K562 (cell line): ENCODE measurements around the gene OR8D2. TPM values are rescaled to one million over a fixed set of nuclear protein-coding genes. Genes with fewer than 3 reads are reported as not detected.

Source experiments
- BCL6 ChIP-seq: fragments of 250-450 bp; sonication (Bioruptor Pico); IDR thresholded peaks from 2 replicates; pipeline ENCODE4 v1.4.0; 2020
- ELF4 ChIP-seq: fragments of 450-650 bp; formaldehyde crosslinking; IDR thresholded peaks from 2 replicates; pipeline ENCODE4 v1.4.0; 2022; ENCODE audit warnings: missing genetic modification characterization
- GTF2B ChIP-seq: IDR thresholded peaks from 2 replicates; pipeline ENCODE4 v1.6.1; 2011; ENCODE audit not compliant: insufficient read length; ENCODE audit errors: extremely low read depth
- GTF2E2 ChIP-seq: fragments of 200-800 bp; sonication (Bioruptor generic); IDR thresholded peaks from 2 replicates; pipeline ENCODE4 v1.6.1; 2016; ENCODE audit warnings: missing genetic modification characterization, missing compliant biosample characterization
- L3MBTL2 ChIP-seq: fragments of 450-650 bp; IDR thresholded peaks from 2 replicates; pipeline ENCODE4 v1.6.1; 2016; ENCODE audit warnings: mild to moderate bottlenecking, moderate library complexity
- MAFG ChIP-seq: fragments of 450-650 bp; conservative IDR thresholded peaks from 2 replicates; pipeline ENCODE4 v1.6.1; 2016; ENCODE audit warnings: missing genetic modification characterization, missing compliant biosample characterization
- MEIS2 ChIP-seq: fragments of 450-650 bp; IDR thresholded peaks from 2 replicates; pipeline ENCODE4 v1.6.1; 2014; ENCODE audit warnings: mild to moderate bottlenecking; ENCODE audit not compliant: partially characterized antibody
- POLR2AphosphoS5 ChIP-seq: IDR thresholded peaks from 2 replicates; pipeline ENCODE4 v1.6.1; 2011; ENCODE audit warnings: mild to moderate bottlenecking, low read depth, low read length, moderate library complexity; ENCODE audit not compliant: control insufficient read depth, insufficient read depth
- SMARCC2 ChIP-seq: fragments of 450-650 bp; IDR thresholded peaks from 2 replicates; pipeline ENCODE4 v1.6.1; 2017; ENCODE audit warnings: antibody characterized with exemption, moderate library complexity, mild to moderate bottlenecking, low read depth
- SOX6 ChIP-seq: fragments of 450-650 bp; IDR thresholded peaks from 2 replicates; pipeline ENCODE4 v1.6.1; 2014; ENCODE audit warnings: mild to moderate bottlenecking
- SP2 ChIP-seq: IDR thresholded peaks from 2 replicates; pipeline ENCODE4 v1.6.1; 2011; ENCODE audit warnings: mild to moderate bottlenecking, low read depth, low read length, moderate library complexity; ENCODE audit not compliant: poor library complexity, severe bottlenecking; ENCODE audit errors: extremely low read depth
- TEAD1 ChIP-seq, 2 experiments: fragments of 450-650 bp in 1 of 2; sonication (generic) in 1 of 2; formaldehyde crosslinking; IDR thresholded peaks; 2 replicates each; pipeline versions ENCODE4 v1.4.0 to v1.8.0; 2020 to 2022; ENCODE audit warnings: mild to moderate bottlenecking in 2 of 2, missing genetic modification reagents in 1 of 2
- ZKSCAN1 ChIP-seq: fragments of 150-350 bp; IDR thresholded peaks from 2 replicates; pipeline ENCODE4 v1.6.1; 2016; ENCODE audit warnings: low read depth, low read length
- ZNF124 ChIP-seq: sonication (generic); formaldehyde crosslinking; IDR thresholded peaks from 2 replicates; pipeline ENCODE4 v1.8.1; 2022; ENCODE audit warnings: missing genetic modification reagents
- ZNF668 ChIP-seq: fragments of 250-450 bp; sonication (Bioruptor Pico); IDR thresholded peaks from 2 replicates; pipeline ENCODE4 v1.8.0; 2022; ENCODE audit warnings: mild to moderate bottlenecking, inconsistent platforms
- polyA plus RNA-seq, 8 experiments: library from polyadenylated mRNA; depleted of rRNA in 4 of 8; stranded (reverse) in 5 of 8; unstranded in 3 of 8; fragments of >200 nt; fragmentation: Nextera tagmentation in 2 of 8; fragmentation: Illumina TruSeq in 1 of 8; extraction: Ambion mirVana in 2 of 8; extraction: Trizol in 1 of 8; gene quantifications; 2 replicates each; pipeline versions ENCODE4 v1.2.1 to v1.2.3, GENCODE V29; 2011 to 2014; ENCODE audit warnings: inconsistent platforms in 1 of 8, missing spikeins in 1 of 8
- total RNA-seq, 7 experiments: library from RNA; depleted of rRNA in 6 of 7; stranded (reverse); fragments of >200 nt in 6 of 7; fragmentation: Illumina TruSeq in 2 of 7; extraction: Trizol in 2 of 7; gene quantifications; 2 replicates each; pipeline versions ENCODE4 v1.2.1 to v1.2.3, GENCODE V29; 2011 to 2021; ENCODE audit warnings: low replicate concordance in 1 of 7
- TF ChIP-seq, protein P1 (sequence below): fragments of 450-650 bp; IDR thresholded peaks from 2 replicates; pipeline ENCODE4 v1.6.1; 2018; ENCODE audit warnings: mild to moderate bottlenecking, low read depth; ENCODE audit not compliant: partially characterized antibody
- TF ChIP-seq, protein P2 (sequence below): fragments of 450-650 bp; IDR thresholded peaks from 2 replicates; pipeline ENCODE4 v1.6.1; 2017; ENCODE audit warnings: antibody characterized with exemption, mild to moderate bottlenecking
- TF ChIP-seq, protein P3 (sequence below), 3 experiments: fragments of 200-800 bp in 1 of 3; fragments of 250-450 bp in 1 of 3; fragments of 450-650 bp in 1 of 3; sonication (Bioruptor Pico) in 1 of 3; sonication (Bioruptor generic) in 1 of 3; formaldehyde crosslinking in 1 of 3; IDR thresholded peaks; 2 replicates each; pipeline versions ENCODE4 v1.6.1 to v1.8.0; 2016 to 2022; ENCODE audit warnings: mild to moderate bottlenecking in 2 of 3, missing genetic modification characterization in 2 of 3, missing compliant biosample characterization in 1 of 3, moderate library complexity in 1 of 3

The OR8D2 gene
- total and polyA plus RNA-seq, 9 of the 15 experiments (the other 6 are each of a cell fraction or from before 2014, with no cell fraction given), result 0.06 to 0.21 TPM; not detected in 7

GRCh38 chr11:124276081-124276480, 43.9 kb downstream of the OR8D2 start (continued):
- TF ChIP-seq, protein P1, sequence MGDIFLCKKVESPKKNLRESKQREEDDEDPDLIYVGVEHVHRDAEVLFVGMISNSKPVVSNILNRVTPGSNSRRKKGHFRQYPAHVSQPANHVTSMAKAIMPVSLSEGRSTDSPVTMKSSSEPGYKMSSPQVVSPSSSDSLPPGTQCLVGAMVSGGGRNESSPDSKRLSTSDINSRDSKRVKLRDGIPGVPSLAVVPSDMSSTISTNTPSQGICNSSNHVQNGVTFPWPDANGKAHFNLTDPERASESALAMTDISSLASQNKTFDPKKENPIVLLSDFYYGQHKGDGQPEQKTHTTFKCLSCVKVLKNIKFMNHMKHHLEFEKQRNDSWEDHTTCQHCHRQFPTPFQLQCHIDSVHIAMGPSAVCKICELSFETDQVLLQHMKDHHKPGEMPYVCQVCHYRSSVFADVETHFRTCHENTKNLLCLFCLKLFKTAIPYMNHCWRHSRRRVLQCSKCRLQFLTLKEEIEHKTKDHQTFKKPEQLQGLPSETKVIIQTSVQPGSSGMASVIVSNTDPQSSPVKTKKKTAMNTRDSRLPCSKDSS, result no peak
- TF ChIP-seq GTF2E2 (tag) (peak; percentile 37; the same call in 1 of the 2 replicates), SP2 (no peak), SMARCC2 (peak; percentile 91; the same call in 1 of the 2 replicates), SOX6 (peak; percentile 90), GTF2B (no peak), ELF4 (CRISPR knock-in tag) (peak; percentile 21; the same call in 1 of the 2 replicates), MEIS2 (peak; percentile 85), ZNF668 (CRISPR knock-in tag) (no peak), POLR2AphosphoS5 (0 out of 2 replicates have a peak, but pooled peaks have one; percentile 35), L3MBTL2 (peak; percentile 47; the same call in 1 of the 2 replicates), ZNF124 (CRISPR knock-in tag) (no peak), TEAD1 (CRISPR knock-in tag; IDR thresholded peaks at IDR 0.05) (0 out of 4 replicates have a peak, but pooled peaks of 1 of the 2 experiments have one; percentile 16), MAFG (tag) (peak; percentile 62; the same call in 1 of the 2 replicates), ZKSCAN1 (no peak), BCL6 (CRISPR knock-in tag) (no peak)
- TF ChIP-seq, protein P2, sequence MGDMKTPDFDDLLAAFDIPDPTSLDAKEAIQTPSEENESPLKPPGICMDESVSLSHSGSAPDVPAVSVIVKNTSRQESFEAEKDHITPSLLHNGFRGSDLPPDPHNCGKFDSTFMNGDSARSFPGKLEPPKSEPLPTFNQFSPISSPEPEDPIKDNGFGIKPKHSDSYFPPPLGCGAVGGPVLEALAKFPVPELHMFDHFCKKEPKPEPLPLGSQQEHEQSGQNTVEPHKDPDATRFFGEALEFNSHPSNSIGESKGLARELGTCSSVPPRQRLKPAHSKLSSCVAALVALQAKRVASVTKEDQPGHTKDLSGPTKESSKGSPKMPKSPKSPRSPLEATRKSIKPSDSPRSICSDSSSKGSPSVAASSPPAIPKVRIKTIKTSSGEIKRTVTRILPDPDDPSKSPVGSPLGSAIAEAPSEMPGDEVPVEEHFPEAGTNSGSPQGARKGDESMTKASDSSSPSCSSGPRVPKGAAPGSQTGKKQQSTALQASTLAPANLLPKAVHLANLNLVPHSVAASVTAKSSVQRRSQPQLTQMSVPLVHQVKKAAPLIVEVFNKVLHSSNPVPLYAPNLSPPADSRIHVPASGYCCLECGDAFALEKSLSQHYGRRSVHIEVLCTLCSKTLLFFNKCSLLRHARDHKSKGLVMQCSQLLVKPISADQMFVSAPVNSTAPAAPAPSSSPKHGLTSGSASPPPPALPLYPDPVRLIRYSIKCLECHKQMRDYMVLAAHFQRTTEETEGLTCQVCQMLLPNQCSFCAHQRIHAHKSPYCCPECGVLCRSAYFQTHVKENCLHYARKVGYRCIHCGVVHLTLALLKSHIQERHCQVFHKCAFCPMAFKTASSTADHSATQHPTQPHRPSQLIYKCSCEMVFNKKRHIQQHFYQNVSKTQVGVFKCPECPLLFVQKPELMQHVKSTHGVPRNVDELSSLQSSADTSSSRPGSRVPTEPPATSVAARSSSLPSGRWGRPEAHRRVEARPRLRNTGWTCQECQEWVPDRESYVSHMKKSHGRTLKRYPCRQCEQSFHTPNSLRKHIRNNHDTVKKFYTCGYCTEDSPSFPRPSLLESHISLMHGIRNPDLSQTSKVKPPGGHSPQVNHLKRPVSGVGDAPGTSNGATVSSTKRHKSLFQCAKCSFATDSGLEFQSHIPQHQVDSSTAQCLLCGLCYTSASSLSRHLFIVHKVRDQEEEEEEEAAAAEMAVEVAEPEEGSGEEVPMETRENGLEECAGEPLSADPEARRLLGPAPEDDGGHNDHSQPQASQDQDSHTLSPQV, result peak; percentile 48; the same call in 1 of the 2 replicates
- TF ChIP-seq, protein P3, sequence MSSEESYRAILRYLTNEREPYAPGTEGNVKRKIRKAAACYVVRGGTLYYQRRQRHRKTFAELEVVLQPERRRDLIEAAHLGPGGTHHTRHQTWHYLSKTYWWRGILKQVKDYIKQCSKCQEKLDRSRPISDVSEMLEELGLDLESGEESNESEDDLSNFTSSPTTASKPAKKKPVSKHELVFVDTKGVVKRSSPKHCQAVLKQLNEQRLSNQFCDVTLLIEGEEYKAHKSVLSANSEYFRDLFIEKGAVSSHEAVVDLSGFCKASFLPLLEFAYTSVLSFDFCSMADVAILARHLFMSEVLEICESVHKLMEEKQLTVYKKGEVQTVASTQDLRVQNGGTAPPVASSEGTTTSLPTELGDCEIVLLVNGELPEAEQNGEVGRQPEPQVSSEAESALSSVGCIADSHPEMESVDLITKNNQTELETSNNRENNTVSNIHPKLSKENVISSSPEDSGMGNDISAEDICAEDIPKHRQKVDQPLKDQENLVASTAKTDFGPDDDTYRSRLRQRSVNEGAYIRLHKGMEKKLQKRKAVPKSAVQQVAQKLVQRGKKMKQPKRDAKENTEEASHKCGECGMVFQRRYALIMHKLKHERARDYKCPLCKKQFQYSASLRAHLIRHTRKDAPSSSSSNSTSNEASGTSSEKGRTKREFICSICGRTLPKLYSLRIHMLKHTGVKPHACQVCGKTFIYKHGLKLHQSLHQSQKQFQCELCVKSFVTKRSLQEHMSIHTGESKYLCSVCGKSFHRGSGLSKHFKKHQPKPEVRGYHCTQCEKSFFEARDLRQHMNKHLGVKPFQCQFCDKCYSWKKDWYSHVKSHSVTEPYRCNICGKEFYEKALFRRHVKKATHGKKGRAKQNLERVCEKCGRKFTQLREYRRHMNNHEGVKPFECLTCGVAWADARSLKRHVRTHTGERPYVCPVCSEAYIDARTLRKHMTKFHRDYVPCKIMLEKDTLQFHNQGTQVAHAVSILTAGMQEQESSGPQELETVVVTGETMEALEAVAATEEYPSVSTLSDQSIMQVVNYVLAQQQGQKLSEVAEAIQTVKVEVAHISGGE (CRISPR knock-in tag; IDR thresholded peaks at IDR 0.05), result 0 out of 6 replicates have a peak, but pooled peaks of 1 of the 3 experiments have one; percentile 30
